ENCODE measurements around the gene ANKFN1. TPM values are rescaled to one million over a fixed set of nuclear protein-coding genes. Genes with fewer than 3 reads are reported as not detected.

Gene ANKFN1
- total RNA-seq, 1 experiment from 2014 or later: not detected

DNA sequence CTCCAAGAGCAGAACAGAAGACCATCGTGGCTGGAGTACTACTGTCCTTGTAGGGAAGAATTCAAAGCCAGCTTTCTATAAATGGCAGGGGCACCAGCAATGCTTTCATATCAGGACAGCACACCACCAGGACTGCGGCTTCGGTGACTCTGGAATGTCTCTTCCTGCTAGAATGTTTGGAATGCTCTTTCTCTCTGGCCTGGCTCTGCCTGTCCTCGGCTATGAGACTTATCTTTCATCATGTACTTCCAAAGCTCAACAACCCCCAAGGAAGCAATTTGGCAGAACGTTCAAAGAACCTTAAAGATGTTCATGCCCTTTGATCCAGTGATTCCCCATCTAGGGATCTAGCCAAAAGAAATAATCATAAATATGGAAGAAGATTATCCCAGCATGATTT, 387.6 kb downstream of the ANKFN1 start:
- ChIA-PET POLR2A (no interaction called here), CTCF (no interaction called here)
- H3K27ac ChIP-seq (ENCODE audit: low read length): no peak overlapping the region
- H3K27me3 ChIP-seq (ENCODE audit: control insufficient read depth, insufficient read depth, low read length): peaks cover 2% of the 10 kb centered on the region
- no peak for TF ChIP-seq TCF7L2 (IDR thresholded peaks at IDR 0.05; ENCODE audit: low read depth, low read length)
- TF ChIP-seq, protein P1, sequence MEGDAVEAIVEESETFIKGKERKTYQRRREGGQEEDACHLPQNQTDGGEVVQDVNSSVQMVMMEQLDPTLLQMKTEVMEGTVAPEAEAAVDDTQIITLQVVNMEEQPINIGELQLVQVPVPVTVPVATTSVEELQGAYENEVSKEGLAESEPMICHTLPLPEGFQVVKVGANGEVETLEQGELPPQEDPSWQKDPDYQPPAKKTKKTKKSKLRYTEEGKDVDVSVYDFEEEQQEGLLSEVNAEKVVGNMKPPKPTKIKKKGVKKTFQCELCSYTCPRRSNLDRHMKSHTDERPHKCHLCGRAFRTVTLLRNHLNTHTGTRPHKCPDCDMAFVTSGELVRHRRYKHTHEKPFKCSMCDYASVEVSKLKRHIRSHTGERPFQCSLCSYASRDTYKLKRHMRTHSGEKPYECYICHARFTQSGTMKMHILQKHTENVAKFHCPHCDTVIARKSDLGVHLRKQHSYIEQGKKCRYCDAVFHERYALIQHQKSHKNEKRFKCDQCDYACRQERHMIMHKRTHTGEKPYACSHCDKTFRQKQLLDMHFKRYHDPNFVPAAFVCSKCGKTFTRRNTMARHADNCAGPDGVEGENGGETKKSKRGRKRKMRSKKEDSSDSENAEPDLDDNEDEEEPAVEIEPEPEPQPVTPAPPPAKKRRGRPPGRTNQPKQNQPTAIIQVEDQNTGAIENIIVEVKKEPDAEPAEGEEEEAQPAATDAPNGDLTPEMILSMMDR (IDR thresholded peaks at IDR 0.05): no peak
- no peak for TF ChIP-seq SIN3A (IDR thresholded peaks at IDR 0.05; ENCODE audit: borderline replicate concordance, insufficient read depth, low read depth, low read length)
- TF ChIP-seq REST (IDR thresholded peaks at IDR 0.05; ENCODE audit: insufficient read depth in 1 of 2, low read depth in 2 of 2, low read length in 1 of 2): no peak
- no peak for TF ChIP-seq POLR2AphosphoS5 (IDR thresholded peaks at IDR 0.05; ENCODE audit: low read depth, low read length)
- no peaks in the 10 kb centered on the region for H3K36me3 ChIP-seq (ENCODE audit: control insufficient read depth, insufficient read depth, low read length)
- H3K9me3 ChIP-seq (ENCODE audit: control insufficient read depth, insufficient read depth, low read depth, low read length): no peaks in the 10 kb centered on the region
- no TSS peak for BruUV-seq (replicated peaks)
- H3K4me3 ChIP-seq (ENCODE audit: low read depth in 2 of 2, low read length in 2 of 2): no peak overlapping the region
- H3K4me1 ChIP-seq (ENCODE audit: control insufficient read depth, insufficient read depth, low read length): no peaks in the 10 kb centered on the region
- DNase-seq (ENCODE audit: low read depth, low spot score): no peak
- in situ Hi-C loops (cut with HindIII; ENCODE audit: low pct_unique_long_range_greater_than_20kb, low sequenced_read_pairs): no loop called here
- no peak for ATAC-seq
- intact Hi-C loops (cut with micrococcal nuclease; ENCODE audit: unreplicated experiment): no loop called here

- no peak for TF ChIP-seq POLR2AphosphoS5 (IDR thresholded peaks at IDR 0.05; ENCODE audit: low read depth, low read length)
- TF ChIP-seq REST (IDR thresholded peaks at IDR 0.05; ENCODE audit: insufficient read depth in 1 of 2, low read depth in 2 of 2, low read length in 1 of 2): no peak
- TF ChIP-seq, protein P1 (IDR thresholded peaks at IDR 0.05): no peak
- TF ChIP-seq TCF7L2 (IDR thresholded peaks at IDR 0.05; ENCODE audit: low read depth, low read length): no peak
- TF ChIP-seq SIN3A (IDR thresholded peaks at IDR 0.05; ENCODE audit: borderline replicate concordance, insufficient read depth, low read depth, low read length): no peak
- Histone ChIP-seq H3K27me3 (ENCODE audit: control insufficient read depth, insufficient read depth, low read length) (peaks cover 2% of the 10 kb centered on the region; the same call in 1 of the 2 replicates), H3K9me3 (ENCODE audit: control insufficient read depth, insufficient read depth, low read depth, low read length) (no peaks in the 10 kb centered on the region), H3K27ac (ENCODE audit: low read length) (no peak overlapping the region), H3K4me1 (ENCODE audit: control insufficient read depth, insufficient read depth, low read length) (no peaks in the 10 kb centered on the region), H3K4me3 (ENCODE audit: low read depth in 2 of 2, low read length in 2 of 2) (no peak overlapping the region), H3K36me3 (ENCODE audit: control insufficient read depth, insufficient read depth, low read length) (no peaks in the 10 kb centered on the region)
- ChIA-PET POLR2A (no interaction called here), CTCF (no interaction called here)
- no peak for DNase-seq (ENCODE audit: low read depth, low spot score)
- ATAC-seq: no peak
- intact Hi-C loops (cut with micrococcal nuclease; ENCODE audit: unreplicated experiment): no loop called here
- BruUV-seq (replicated peaks): no TSS peak
- in situ Hi-C loops (cut with HindIII; ENCODE audit: low pct_unique_long_range_greater_than_20kb, low sequenced_read_pairs): no loop called here
These were observed 390.0 kb downstream of the ANKFN1 start for GRCh38 chr17:56543280-56543679.
